PC-9 (cell line): ENCODE results near the gene PLEKHA6.

Experiments used
- CTCF ChIP-seq: fragments of 200-600 bp; sonication (generic); conservative IDR thresholded peaks from 2 replicates; pipeline ENCODE4 v1.6.1; 2017; ENCODE audit warnings: mixed run types, antibody characterized with exemption, mild to moderate bottlenecking, moderate library complexity
- EZH2 ChIP-seq: fragments of 200-600 bp; sonication (generic); IDR thresholded peaks from 2 replicates; pipeline ENCODE4 v1.8.0; 2017; ENCODE audit warnings: antibody characterized with exemption, low read depth

- no peak for TF ChIP-seq CTCF
- no peak for TF ChIP-seq EZH2
These were observed 189.1 kb downstream of the PLEKHA6 start for GRCh38 chr1:204170494-204171155.
